ENCODE data around the gene ITPR1.

ITPR1 gene

GRCh38 chr3:4690277-4690676, 197.1 kb downstream of the ITPR1 start:
- Histone ChIP-seq H3K36me3 (ENCODE audit: control insufficient read depth in 2 of 2, insufficient read depth in 1 of 2, low read length in 2 of 2) (peaks cover 0 to 29% of the 10 kb centered on the region in 2 experiments; a peak in 1 of 3 replicates), H3K4me3 (ENCODE audit: low read depth, low read length) (no peak overlapping the region), H3K4me1 (ENCODE audit: control insufficient read depth, insufficient read depth, low read length) (peaks cover 4% of the 10 kb centered on the region; the same call in 1 of the 2 replicates), H3K27ac (ENCODE audit: extremely low read depth, low read depth, low read length) (no peak overlapping the region), H3K9me3 (ENCODE audit: control insufficient read depth, insufficient read depth, low read depth, low read length) (no peaks in the 10 kb centered on the region)
- CTCF ChIA-PET, result interaction anchor here (1.1 kb wide), 1 partner anchor 34 kb away, joined by 3 read pairs; no protein-coding TSS in a partner anchor
- no peak for TF ChIP-seq WT1 (tag by site-specific recombination; IDR thresholded peaks at IDR 0.05)
- peak; percentile 82 for TF ChIP-seq ZNF184 (tag by site-specific recombination; IDR thresholded peaks at IDR 0.05)
- POLR2A ChIA-PET, result no interaction called here

- ChIA-PET CTCF (interaction anchor here (0.7 to 0.8 kb wide), 2 partner anchors 18 to 37 kb away, joined by 3 read pairs; no protein-coding TSS in a partner anchor), POLR2A (no interaction called here)
- Histone ChIP-seq H3K36me3 (ENCODE audit: control insufficient read depth in 2 of 2, insufficient read depth in 1 of 2, low read length in 2 of 2) (peaks cover 0 to 12% of the 10 kb centered on the region in 2 experiments; a peak in 1 of 3 replicates), H3K4me3 (ENCODE audit: low read depth, low read length) (no peak overlapping the region), H3K4me1 (ENCODE audit: control insufficient read depth, insufficient read depth, low read length) (no peaks in the 10 kb centered on the region), H3K9me3 (ENCODE audit: control insufficient read depth, insufficient read depth, low read depth, low read length) (no peaks in the 10 kb centered on the region), H3K27ac (ENCODE audit: extremely low read depth, low read depth, low read length) (no peak overlapping the region)
- TF ChIP-seq ZNF548 (tag by site-specific recombination; IDR thresholded peaks at IDR 0.05), result no peak
- TF ChIP-seq ZBTB10 (tag by site-specific recombination; IDR thresholded peaks at IDR 0.05), result no peak
- TF ChIP-seq ZXDB (tag by site-specific recombination; IDR thresholded peaks at IDR 0.05), result no peak
- TF ChIP-seq ZNF624 (tag by site-specific recombination; IDR thresholded peaks at IDR 0.05), result no peak
- no peak for TF ChIP-seq ZNF19 (tag by site-specific recombination; IDR thresholded peaks at IDR 0.05; ENCODE audit: low read depth)
- TF ChIP-seq ZNF600 (tag by site-specific recombination; IDR thresholded peaks at IDR 0.05), result no peak
- no peak for TF ChIP-seq ZNF37A (tag by site-specific recombination; IDR thresholded peaks at IDR 0.05)
- no peak for TF ChIP-seq ZNF221 (tag by site-specific recombination; IDR thresholded peaks at IDR 0.05; ENCODE audit: borderline replicate concordance)
- no peak for TF ChIP-seq ZNF239 (tag by site-specific recombination; IDR thresholded peaks at IDR 0.05)
- TF ChIP-seq ZNF776 (tag by site-specific recombination; IDR thresholded peaks at IDR 0.05; ENCODE audit: borderline replicate concordance), result no peak
Observed at GRCh38 chr3:4693620-4694019, 200.5 kb downstream of the ITPR1 start.

GRCh38 chr3:4695846-4696245, 202.7 kb downstream of the ITPR1 start:
- Histone ChIP-seq H3K9me3 (ENCODE audit: control insufficient read depth, insufficient read depth, low read depth, low read length) (no peaks in the 10 kb centered on the region), H3K4me3 (ENCODE audit: low read depth, low read length) (no peak overlapping the region), H3K4me1 (ENCODE audit: control insufficient read depth, insufficient read depth, low read length) (no peaks in the 10 kb centered on the region), H3K36me3 (ENCODE audit: control insufficient read depth in 2 of 2, insufficient read depth in 1 of 2, low read length in 2 of 2) (peaks cover 0 to 22% of the 10 kb centered on the region in 2 experiments; a peak in 1 of 3 replicates), H3K27ac (ENCODE audit: extremely low read depth, low read depth, low read length) (no peak overlapping the region)
- POLR2A ChIA-PET, result interaction anchor here (0.6 kb wide), 1 partner anchor 25 kb away, joined by 3 read pairs; no protein-coding TSS in a partner anchor
- no peak for TF ChIP-seq HOXA7 (CRISPR knock-in tag; IDR thresholded peaks at IDR 0.05; ENCODE audit: borderline replicate concordance)
- no peak for TF ChIP-seq ZNF518A (tag by site-specific recombination; conservative IDR thresholded peaks at IDR 0.05; ENCODE audit: low read depth)
- TF ChIP-seq GLIS1 (tag by site-specific recombination; IDR thresholded peaks at IDR 0.05), result no peak
- TF ChIP-seq OSR2 (tag by site-specific recombination; IDR thresholded peaks at IDR 0.05), result no peak
- TF ChIP-seq ZNF350 (tag by site-specific recombination; IDR thresholded peaks at IDR 0.05), result no peak
- TF ChIP-seq ZNF768 (tag by site-specific recombination; IDR thresholded peaks at IDR 0.05), result no peak
- TF ChIP-seq ZNF10 (tag by site-specific recombination; IDR thresholded peaks at IDR 0.05), result no peak
- TF ChIP-seq ZNF221 (tag by site-specific recombination; IDR thresholded peaks at IDR 0.05; ENCODE audit: borderline replicate concordance), result no peak
- TF ChIP-seq ZNF292 (tag by site-specific recombination; IDR thresholded peaks at IDR 0.05; ENCODE audit: borderline replicate concordance, low read depth), result no peak
- no peak for TF ChIP-seq PRDM10 (tag by site-specific recombination; IDR thresholded peaks at IDR 0.05)
- CTCF ChIA-PET, result interaction anchor here (1.8 kb wide), 1 partner anchor 15 kb away, joined by 6 read pairs; no protein-coding TSS in a partner anchor

All from HEK293 (cell line).